ENCODE results near the gene SLC5A10.

The SLC5A10 gene

DNA sequence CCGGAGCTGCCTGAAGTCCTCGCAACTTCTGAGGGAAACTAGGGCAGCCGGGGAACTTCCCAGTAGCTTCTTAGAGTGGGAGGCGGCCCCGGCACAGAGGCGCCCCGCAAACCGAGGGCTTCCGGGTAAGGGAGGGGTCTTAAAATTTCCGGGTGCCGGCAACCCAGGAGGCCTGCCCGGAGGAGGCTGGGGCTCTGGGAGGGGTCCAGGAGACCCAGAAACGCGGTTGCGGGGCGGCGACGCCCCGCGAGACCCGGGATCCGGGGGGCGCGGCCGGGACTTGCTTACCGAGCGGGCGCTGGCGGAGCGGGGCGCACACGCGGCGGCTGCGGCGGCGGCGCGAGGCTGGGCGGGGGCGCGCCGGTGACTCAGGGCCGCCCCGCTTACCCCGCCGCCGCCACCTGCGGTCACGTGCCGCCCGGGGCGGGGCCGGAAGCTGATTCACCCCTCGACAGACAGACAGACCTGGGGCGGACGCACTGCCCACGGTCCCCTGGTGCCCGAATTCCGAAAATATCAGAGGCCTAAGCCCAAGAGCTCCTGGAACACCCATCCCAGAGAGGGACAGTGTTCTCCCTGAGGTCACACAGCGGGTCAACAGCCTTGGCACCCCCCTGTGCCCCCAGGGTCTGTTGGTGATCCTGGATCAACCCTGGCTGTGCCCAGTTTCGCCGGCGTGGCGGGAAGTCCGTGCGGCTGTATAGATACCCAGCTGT is 52.6 kb downstream of the SLC5A10 start, which contains the start of gene FAM83G:
Gene FAM83G, minus strand, starts transcription at position 344 of the 716 bp plus-strand sequence. CDS start 723 bp downstream, outside the sequence.
- DNase-seq: no peak

DNA sequence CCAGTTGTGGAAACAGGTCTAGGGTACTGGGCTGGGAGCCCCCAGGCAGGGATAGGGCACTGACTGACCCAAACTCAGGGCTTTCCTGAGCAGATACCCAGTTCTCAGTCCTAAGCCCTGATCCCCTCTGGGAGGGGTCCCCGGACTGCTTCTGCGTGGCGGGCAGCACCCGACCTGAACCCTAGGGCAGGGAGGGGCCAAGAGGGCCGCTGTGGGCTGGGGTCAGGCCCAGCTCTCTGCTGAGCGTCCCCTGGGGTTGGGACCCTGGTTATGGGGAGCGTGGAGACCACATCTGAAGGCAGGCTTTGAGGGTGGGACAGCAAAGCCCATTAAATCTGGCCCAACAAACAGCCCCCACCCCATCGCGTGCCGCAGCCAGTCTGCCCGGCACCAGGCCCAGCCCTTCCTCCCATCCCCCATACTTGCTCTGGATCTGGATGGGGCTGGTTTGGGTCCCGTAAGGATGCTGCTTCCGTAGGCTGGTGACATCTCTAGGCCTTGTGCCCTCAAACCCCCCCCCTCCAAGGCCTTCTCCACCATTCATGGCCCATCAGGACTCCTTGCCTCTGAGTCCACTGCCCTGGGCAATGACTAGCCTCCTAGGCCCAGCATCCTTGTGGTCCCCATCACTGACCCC is 53.3 kb downstream of the SLC5A10 start:
- DNase-seq: no peak

DNA sequence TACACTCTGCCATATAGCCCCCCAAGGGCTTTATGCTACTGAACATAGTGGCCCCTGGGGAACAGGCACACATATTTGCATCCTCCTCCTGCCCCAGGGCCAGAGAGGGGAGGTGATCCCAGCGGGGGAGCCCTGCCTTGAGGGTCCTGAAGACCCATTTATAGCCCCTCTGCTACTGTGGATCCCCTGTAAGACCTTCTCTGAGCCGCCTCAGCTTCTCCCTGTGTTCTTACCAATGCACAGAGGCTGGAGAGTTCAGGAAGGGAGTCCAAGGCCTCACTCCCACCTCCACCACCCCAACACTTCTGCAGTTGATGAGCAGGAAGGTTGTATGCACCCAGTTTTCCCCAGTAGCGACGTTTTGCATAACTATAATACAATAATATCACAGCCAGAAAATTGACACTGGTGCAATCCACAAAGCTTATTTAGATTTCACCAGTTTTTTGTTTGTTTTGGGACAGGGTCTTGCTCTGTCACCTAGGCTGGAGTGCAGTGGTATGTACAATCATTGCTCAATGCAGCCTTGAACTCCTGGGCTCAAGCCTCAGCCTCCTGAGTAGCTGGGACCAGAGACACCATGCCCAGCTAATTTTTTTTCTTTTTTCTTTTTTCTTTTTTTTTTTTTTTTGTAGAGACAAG is 53.9 kb downstream of the SLC5A10 start:
- DNase-seq: no peak

DNA sequence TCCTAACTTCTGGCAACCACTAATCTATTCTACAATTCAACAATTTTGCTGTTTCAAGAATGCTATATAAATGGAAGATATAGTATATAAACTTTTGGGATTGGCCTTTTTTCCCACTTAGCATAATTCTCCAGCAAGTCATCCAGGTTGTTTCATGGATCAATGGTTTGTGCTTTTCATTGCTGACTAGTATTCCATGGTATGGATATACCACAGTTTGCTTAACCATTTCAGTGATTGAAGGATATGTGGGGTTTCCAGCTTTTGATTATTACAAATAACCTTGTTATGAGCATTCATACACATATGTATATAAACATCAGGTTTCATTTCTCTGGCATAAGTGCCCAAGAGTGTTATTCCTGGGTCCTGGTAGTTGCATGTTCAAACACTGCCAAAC is 54.7 kb downstream of the SLC5A10 start:
- DNase-seq: no peak

DNA sequence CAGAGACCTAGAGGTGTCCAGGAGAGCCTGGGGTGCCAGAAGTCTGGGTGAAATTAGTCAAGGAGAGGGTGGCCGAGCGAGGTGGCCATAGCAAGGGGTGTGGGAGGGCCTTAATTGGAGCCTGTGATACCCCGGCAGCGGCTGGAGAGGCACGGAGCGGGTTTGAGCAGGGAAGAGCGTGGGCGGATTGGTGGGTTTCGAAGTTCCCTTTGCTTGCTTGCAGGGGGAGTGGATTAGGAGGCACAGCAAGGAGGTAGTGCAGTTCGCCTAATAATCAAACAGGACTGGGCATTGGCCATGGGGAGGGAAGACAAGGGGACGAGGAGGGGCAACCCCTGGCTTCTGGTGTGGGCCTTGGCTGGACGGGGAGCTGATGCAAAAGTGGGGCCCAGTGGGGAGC is 58.0 kb downstream of the SLC5A10 start:
- DNase-seq: no peak

DNA sequence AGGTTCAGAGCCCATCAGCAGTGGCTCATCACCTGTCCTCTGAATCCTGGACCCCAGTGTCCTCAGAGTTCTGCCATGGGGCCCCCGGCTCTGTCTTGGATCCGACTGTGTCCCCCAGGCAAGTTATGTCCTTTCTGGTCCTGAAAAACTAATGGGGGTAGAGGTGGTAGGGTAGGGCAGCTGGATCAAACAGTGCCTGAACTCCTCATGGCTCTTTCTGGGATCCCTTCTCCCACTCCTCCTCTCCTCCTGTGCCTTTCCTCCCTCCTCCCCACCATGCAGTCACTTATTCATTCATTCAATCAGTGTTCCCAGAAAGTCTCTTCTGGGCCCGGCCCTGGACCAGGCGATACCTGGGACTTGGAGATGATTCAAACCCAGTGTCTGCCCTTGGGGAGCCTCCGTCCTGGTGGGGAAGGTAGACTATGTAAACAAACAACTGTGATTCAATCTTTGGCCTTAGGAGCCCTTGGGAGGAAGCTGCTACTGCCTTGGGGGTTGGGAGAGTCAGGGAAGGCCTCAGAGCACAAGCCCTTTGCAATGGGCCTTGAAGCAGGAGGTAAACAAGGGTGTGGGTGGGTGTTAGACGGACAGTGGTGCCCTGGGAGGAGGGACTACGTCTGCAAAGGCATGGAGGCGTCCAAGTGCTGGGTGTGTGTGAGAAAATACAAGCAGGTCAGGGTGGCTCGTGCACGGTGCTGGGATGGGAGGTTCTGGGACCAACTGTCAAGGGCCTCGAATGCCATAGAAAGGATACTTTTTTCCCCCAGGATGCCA is 59.0 kb downstream of the SLC5A10 start:
- DNase-seq: no peak

DNA sequence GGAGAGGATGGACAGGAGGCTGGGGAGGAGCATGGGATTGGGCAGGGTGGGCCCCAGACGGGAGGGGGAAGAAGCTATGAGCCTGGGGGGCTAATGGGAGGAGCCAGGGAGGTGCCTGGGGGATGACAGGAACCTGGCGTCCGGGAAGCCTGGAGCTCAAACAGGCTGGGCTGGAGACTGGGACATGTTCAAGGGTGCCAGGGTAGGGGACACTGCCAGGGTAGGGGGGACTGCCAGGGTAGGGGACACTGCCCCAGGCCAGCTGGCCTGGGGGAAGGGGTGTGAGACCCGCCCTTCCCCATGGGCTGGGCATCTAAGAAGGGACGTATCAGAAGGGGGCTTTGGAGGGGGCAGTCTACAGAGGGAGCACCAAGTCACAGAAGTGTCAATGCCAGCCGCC is 59.6 kb downstream of the SLC5A10 start:
- no peak for DNase-seq

DNA sequence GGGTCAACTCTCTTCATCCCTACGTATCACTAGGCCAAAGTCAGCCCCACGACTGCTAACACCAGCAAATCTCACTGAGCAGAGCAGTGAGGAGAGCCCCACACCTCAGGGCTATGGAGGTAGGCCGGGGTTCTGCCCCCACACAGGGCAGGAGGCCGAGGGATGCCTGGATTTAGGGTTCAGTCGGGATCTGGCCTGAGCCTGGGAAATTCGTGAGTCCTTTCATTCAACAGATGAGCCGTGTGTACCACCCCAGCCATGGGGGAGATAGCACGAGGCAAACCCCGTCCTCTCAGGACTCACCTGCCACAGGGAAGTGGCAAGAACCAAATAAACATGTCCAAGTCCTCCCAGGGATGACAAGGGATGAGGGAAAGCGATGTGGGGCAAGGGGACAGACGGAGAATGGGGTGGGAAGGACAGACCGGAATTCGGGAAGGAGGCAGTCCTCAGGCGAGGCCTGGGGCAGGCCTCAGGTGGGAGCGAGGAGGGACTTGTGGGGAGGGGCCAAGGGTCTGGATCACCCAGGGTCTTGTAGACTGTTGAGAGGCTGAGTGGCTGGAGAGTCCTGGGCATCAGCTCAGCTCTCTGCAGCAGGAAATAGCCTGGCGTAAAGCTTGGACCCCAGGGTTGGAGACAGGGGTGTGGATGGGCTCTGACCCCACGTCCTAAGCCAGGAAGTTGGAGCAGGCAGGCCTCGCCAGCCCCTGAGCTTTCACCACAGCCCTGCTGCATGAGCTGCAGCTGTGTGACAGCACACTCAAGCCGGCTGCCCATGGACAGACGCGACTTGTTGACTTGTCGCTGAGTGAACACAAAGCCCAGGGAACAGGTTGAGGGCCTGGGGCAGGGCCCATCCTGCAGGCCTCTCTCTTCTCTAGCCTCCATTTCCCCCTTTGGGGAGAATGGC is 60.5 kb downstream of the SLC5A10 start:
- DNase-seq: no peak

DNA sequence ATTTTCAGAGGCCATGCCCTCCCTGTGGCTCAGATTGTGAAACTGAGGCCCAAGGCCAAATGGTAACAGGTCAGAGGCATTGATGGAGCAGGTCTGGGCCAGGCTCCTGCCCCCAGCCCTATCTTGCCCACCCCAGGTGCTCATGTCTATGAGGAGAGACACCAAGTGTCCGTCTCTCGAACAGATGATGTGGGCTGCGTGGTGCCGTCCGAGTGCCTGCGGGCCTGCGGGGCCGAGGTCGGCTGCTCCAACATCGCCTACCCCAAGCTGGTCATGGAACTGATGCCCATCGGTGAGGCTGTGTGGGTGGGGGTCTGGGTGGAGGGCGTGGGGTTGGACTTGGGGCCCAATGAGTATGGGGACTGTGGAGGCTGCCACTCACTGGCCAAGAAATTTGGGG is 61.3 kb downstream of the SLC5A10 start:
- no peak for DNase-seq

DNA sequence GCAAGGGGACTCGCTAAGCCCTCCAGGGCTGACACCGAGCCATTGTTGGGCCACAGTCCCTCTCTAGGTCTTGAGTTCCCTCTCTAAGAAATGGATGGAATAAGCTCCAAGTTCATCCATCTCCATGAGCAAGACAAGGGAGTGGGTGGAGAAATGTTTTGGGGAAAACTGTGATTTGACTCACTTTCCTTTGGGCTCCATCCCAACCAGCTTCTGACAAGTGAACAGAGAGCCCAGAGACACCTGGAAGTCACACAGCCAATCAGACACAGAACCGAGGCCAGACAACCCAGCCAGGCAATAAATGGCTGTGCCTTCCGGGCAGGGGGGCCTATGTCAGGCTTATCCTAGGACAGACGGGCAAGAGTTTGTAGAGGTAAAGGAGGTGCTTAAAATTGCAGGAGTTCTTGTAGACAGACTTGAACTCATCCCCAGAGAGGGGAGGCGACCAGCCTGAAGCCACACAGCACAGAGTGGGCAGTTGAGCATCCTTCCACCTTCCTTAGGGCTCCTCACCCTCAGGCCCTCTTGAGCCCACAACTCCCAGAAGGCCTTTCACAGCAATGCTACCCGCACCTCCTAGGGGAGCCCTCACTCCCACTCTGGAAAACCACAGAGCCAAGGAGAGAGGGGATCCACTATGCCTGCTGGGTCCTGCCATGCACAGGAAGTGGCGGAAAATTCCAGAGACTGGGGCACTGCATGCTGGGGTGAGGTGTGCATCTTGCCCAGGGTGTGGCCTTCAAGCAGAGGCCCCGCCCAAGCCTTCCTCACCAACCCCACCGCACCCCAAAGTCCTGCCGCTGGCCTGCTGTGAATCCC is 62.1 kb downstream of the SLC5A10 start:
- DNase-seq: no peak

DNA sequence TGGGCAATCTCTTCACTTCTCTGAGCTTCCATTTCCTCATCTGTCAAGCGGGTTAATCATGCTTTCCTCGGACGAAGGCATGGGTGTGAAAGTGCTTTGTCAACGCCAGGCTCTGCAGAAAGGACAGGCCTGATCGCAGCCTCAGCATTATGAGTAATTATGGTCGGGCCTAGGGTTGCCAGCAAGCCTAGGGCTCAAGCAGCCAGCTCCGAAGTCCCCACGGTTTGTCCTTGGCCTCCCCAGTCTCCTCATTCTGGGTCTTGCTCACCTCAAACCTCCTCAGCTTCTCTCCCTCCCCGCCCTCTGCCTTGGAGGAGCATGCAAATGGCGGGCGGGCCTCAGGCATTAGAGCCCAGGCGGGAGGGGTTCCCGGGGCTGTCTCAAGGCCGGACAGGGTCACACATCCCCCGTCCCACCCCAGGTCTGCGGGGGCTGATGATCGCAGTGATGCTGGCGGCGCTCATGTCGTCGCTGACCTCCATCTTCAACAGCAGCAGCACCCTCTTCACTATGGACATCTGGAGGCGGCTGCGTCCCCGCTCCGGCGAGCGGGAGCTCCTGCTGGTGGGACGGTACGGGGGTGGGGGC is 62.8 kb downstream of the SLC5A10 start:
- no peak for DNase-seq

DNA sequence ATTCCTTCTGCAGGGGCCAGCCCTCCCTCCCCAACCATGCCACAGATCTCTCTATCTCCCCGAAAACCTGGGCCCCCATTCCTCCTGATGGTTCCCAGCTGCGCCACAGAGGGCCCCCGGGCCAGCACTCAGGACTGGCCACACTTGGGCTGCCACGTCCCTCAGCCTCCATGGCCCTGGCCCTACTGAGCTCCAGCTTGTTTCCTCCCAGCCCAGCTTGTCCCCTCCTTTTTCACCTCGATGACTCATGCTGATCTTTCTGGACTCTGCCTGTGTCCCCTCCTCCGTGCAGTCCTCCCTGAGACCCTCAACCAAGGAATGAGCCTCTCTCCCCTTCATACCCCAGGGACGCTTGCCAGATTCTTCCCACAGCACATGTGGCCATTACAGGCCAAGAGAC is 63.5 kb downstream of the SLC5A10 start:
- no peak for DNase-seq

DNA sequence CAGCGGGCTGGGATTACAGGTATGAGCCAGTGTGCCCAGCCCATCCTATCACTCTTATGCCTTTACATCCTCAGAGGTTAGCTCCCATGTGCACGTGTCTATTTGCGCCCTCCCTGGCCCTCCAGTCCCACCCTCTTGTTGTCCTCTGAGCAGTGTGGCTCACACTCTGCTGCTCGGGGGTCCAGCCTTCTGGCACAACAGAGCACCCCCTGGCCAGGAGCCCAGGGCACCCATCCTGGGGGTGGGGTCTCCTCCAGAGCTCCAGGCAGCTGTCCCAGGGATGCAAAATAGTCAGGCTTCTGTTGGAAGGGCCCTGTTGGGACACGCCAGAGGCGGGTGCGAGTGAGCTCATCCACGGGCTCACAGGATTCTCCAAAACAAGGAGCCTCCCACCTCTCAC is 64.3 kb downstream of the SLC5A10 start:
- DNase-seq: no peak

DNA sequence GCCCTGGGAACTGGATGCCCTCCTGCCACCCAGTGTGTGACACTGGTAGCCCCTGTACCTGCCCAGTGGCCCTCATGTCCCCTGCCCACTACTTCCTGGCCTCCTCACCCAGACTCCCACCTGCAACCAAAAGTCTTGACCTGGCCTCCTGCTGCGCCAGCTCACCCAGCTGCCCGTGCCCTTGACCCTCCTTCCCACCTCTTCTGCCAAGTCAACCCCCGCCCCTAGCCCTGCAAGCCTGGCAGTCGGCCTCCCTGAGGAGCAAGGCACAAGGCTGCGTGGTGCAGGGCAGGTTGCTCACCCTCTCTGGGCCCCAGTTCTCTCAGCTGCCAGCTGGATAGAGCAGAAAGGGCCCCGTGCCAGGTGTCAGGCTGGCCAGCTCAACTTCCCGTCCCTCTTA is 64.9 kb downstream of the SLC5A10 start:
- no peak for DNase-seq

DNA sequence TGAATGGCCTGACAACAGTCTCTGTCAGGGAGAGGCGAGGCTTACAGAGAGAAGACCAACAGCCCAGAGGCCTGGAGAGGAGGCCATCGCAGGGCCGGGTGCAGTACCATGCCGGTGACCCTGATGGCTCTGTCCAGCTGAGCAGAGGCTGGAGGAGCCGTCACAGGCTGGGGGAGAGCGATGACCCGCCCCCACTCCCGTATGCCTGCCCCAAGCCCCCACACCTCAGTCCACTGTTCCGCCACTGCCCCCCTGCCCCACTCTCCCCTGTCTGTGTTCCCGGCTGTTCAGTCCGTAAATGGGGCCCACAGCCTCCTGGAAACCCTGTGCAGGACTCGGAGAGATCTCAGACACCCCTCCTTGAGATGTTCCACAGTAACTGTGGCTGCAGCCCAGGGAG is 65.4 kb downstream of the SLC5A10 start:
- DNase-seq: no peak

DNA sequence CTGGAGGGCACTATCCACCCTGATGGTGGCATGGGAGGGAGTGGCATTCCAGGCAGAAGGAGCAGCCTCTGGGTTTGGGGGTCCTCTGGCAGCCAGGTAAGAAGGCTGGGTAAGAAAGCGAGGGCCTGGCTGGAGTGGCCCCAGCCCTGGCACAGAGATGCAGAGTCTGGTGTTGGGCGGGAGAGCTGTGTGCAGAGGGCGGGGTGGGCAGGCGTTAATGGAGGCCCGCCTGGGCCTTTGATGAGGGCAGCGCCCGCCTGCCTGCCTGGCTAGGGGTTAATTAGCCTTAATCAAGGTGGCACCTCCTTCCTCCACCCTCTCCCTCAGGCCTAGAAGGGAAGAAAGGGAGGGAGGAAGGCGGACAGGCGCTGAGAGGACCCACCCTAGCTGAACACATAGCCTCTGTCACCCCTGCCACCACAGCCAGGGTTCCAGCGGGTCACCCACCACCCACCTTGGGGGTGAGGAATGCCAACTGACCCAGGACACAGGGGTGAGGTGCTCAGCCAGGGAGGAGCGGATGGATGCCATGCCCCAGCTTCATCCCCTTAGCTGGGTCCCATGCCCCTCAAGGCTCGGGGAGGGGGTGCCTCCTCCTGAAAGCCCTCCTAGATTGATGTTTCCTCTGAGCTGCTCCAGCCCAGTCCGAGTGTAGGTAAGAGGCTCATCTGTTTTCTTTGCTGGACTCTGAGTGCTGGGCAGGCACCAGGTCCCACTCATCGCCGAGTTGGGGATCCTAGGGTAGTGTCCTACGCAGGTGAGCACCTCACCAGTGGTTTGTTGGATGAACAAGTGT is 66.0 kb downstream of the SLC5A10 start:
- DNase-seq: no peak

DNA sequence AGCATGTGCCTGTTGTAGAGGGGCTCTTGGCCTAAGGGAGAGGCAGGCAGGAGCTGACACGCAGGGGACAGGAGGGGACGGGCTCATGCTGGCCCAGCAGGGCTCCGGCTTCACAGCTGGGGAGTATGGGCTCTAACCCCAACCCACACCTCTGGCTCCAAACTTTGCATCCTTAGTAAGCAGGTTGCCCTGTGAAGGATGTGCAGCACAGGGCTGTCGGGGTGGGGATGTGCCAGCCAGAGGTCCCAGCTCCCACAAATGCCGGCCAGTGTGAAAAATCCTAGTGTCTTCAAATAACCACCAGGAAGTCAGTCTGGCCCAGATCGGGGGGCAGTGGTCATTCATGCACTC is 66.6 kb downstream of the SLC5A10 start:
- DNase-seq: no peak

DNA sequence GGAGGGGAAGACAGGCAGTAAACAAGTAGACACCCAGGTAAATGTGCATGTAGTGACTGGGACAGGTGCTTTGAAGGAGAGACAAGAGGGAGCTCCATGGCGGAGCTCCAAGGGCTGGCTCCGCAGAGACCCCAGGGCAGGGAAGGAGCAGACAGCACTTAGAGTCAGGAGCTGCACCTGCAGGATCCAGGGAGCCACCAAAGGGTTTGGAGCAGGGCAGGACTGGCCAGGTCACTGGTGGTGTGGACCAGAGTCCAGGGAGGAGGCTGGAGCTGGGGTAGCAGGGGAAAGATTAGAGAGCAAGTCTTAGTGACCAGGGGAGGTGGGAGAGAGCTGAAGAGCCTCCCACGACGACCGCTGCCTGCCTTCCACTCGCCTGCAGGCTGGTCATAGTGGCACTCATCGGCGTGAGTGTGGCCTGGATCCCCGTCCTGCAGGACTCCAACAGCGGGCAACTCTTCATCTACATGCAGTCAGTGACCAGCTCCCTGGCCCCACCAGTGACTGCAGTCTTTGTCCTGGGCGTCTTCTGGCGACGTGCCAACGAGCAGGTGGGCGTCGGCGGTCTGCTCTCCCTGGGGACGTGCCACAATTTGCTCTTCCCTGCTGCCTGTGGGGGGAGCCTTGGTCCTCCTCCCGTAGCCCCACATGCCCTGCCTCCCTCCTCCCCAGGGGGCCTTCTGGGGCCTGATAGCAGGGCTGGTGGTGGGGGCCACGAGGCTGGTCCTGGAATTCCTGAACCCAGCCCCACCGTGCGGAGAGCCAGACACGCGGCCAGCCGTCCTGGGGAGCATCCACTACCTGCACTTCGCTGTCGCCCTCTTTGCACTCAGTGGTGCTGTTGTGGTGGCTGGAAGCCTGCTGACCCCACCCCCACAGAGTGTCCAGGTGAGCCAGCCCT is 67.3 kb downstream of the SLC5A10 start:
- DNase-seq: no peak

DNA sequence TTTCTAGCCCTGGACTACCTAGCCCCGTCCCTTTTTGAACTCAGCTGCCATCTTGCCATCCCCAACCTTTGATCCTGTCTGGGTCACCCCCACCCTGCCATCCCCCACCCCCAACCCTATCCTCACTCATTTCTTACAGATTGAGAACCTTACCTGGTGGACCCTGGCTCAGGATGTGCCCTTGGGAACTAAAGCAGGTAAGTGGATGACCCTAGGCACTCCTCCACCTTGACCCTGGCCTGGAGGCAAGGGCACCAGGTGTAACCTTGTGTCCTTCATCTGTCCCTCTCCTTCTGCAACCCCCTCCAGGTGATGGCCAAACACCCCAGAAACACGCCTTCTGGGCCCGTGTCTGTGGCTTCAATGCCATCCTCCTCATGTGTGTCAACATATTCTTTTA is 68.1 kb downstream of the SLC5A10 start:
- no peak for DNase-seq
